Left ventricle myocardium inferior (tissue), 1 donor: ENCODE results near the gene EIPR1. TPM values are rescaled to one million over a fixed set of nuclear protein-coding genes. Genes with fewer than 3 reads are reported as not detected.
"Not testable (repeated sequence)": the region's sequence is repeated elsewhere in the genome, so short reads cannot be mapped to it uniquely, and the experiment has no call there.

Experiments used
- DNase-seq: peaks from one replicate; pipeline ENCODE4 v3.0.0-alpha.2; 2020
- H3K27ac ChIP-seq: fragments of 200-600 bp; replicated peaks from 2 replicates; pipeline ENCODE4 v1.8.0; 2021
- H3K27me3 ChIP-seq: fragments of 200-600 bp; 2 replicates; pipeline ENCODE4 v1.8.0; 2021; ENCODE audit warnings: low read depth
- H3K36me3 ChIP-seq: fragments of 200-600 bp; 2 replicates; pipeline ENCODE4 v1.8.0; 2021
- H3K4me1 ChIP-seq: fragments of 200-600 bp; 2 replicates; pipeline ENCODE4 v1.8.0; 2021
- H3K4me3 ChIP-seq: fragments of 200-600 bp; 2 replicates; pipeline ENCODE4 v1.8.0; 2021; ENCODE audit warnings: mild to moderate bottlenecking, moderate library complexity
- H3K9me3 ChIP-seq: fragments of 200-600 bp; replicated peaks from 2 replicates; pipeline ENCODE4 v1.8.0; 2021
- CTCF ChIP-seq: fragments of 200-600 bp; IDR thresholded peaks from 2 replicates; pipeline ENCODE4 v1.8.0; 2021; ENCODE audit warnings: antibody characterized with exemption, mild to moderate bottlenecking, borderline replicate concordance
- intact Hi-C: fragments of 100-400 bp; cut with micrococcal nuclease; formaldehyde crosslinking; loops from one replicate; pipeline ENCODE4 v1.11.0; 2022
- total RNA-seq: library from RNA; stranded (reverse); fragmentation: NEBNext Ultra II Directional; extraction: Animal tissue kit (Norgen Biotek cat#: 25700); gene quantifications from one replicate; pipeline ENCODE4 v1.2.1, GENCODE V29; 2021
- donor health status: DM: no; HTN: yes; CAD: no; lungs with severe emphysema.

Gene EIPR1
- total RNA-seq, 1 donor from 2014 or later = 12.2 TPM

- peaks cover 14% of the 10 kb centered on the region for H3K36me3 ChIP-seq
- intact Hi-C loops = no loop called here
- peak; percentile 55 for TF ChIP-seq CTCF
- no peaks in the 10 kb centered on the region for H3K9me3 ChIP-seq
- peak within 1 kb of the TSS; percentile 97 for H3K4me3 ChIP-seq
- DNase-seq = peak; percentile 93
- H3K27ac ChIP-seq = peak within 1 kb of the TSS; percentile 97
- no peaks in the 10 kb centered on the region for H3K27me3 ChIP-seq
- peaks cover 55% of the 10 kb centered on the region for H3K4me1 ChIP-seq
Observed at GRCh38 chr2:3379647-3380534, 2.3 kb upstream of the EIPR1 start, which contains the start of gene TRAPPC12. TRAPPC12 (plus strand) TSS chr2:3379694; CDS start chr2:3387624, 7,930 bp downstream.

- H3K27me3 ChIP-seq = no peaks in the 10 kb centered on the region
- intact Hi-C loops = no loop called here
- no peak for TF ChIP-seq CTCF
Observed at GRCh38 chr2:3379339-3379646, 1.7 kb upstream of the EIPR1 start.

GRCh38 chr2:3377279-3377611, 373 bp downstream of the EIPR1 start:
- Histone ChIP-seq H3K36me3 (peaks cover 10% of the 10 kb centered on the region), H3K27ac (peak overlapping the region; percentile 97), H3K4me3 (peak overlapping the region; percentile 97), H3K4me1 (peaks cover 54% of the 10 kb centered on the region), H3K9me3 (no peaks in the 10 kb centered on the region), H3K27me3 (no peaks in the 10 kb centered on the region)
- no peak for TF ChIP-seq CTCF
- no peak for DNase-seq
- intact Hi-C loops = no loop called here

More at GRCh38 chr2:3379339-3379646, 1.7 kb upstream of the EIPR1 start:
- H3K36me3 ChIP-seq = peaks cover 14% of the 10 kb centered on the region
- DNase-seq = no peak
- H3K4me3 ChIP-seq = peak overlapping the region; percentile 97
- peak overlapping the region; percentile 97 for H3K27ac ChIP-seq
- peaks cover 55% of the 10 kb centered on the region for H3K4me1 ChIP-seq
- H3K9me3 ChIP-seq = no peaks in the 10 kb centered on the region

GRCh38 chr2:3376821-3377220, 797 bp downstream of the EIPR1 start:
- TF ChIP-seq CTCF = no peak
- H3K4me3 ChIP-seq = peak overlapping the region; percentile 97
- intact Hi-C loops = no loop called here
- DNase-seq = no peak
- peaks cover 10% of the 10 kb centered on the region for H3K36me3 ChIP-seq
- no peaks in the 10 kb centered on the region for H3K27me3 ChIP-seq
- no peaks in the 10 kb centered on the region for H3K9me3 ChIP-seq
- H3K4me1 ChIP-seq = peaks cover 50% of the 10 kb centered on the region
- H3K27ac ChIP-seq = no peak overlapping the region

- H3K36me3 ChIP-seq, H3K27me3 ChIP-seq, H3K4me3 ChIP-seq, DNase-seq, intact Hi-C loops, H3K27ac ChIP-seq, H3K9me3 ChIP-seq, H3K4me1 ChIP-seq: not testable (repeated sequence)
Observed at GRCh38 chr2:3369340-3370181, 8.1 kb downstream of the EIPR1 start.

- no peaks in the 10 kb centered on the region for H3K9me3 ChIP-seq
- H3K27me3 ChIP-seq = no peaks in the 10 kb centered on the region
- no peak overlapping the region for H3K27ac ChIP-seq
- intact Hi-C loops = no loop called here
- no peaks in the 10 kb centered on the region for H3K4me1 ChIP-seq
- H3K4me3 ChIP-seq = no peak overlapping the region
- no peak for DNase-seq
- no peaks in the 10 kb centered on the region for H3K36me3 ChIP-seq
- no peak for TF ChIP-seq CTCF
Observed at GRCh38 chr2:3368261-3368722, 9.3 kb downstream of the EIPR1 start.
